ENCODE measurements around the gene TCEANC2.

- TF ChIP-seq POLR2A (IDR thresholded peaks at IDR 0.05) (no peak), CTCF (IDR thresholded peaks at IDR 0.05) (no peak)
Observed at GRCh38 chr1:54132495-54132894, 79.1 kb downstream of the TCEANC2 start.

Measured in suprapubic skin (tissue), 3 donors.